Cardiac muscle cell (in vitro differentiated cells and primary cell): ENCODE results near the gene INPP5D. TPM values are rescaled to one million over a fixed set of nuclear protein-coding genes. Genes with fewer than 3 reads are reported as not detected.

Experiments used
- DNase-seq, 2 donors: peaks; one replicate each; pipeline versions ENCODE4 v3.0.0 to v3.0.0-alpha.2; 2010 to 2017; ENCODE audit warnings: low read depth in 1 of 2, low spot score in 1 of 2
- H3K27ac ChIP-seq: fragments of 200-600 bp; sonication (generic); 2 replicates; pipeline ENCODE4 v1.5.1; 2016
- H3K27me3 ChIP-seq: fragments of 200-600 bp; sonication (generic); 2 replicates; pipeline ENCODE4 v1.6.0; 2016; ENCODE audit warnings: control low read depth
- H3K36me3 ChIP-seq: fragments of 200-600 bp; sonication (generic); 2 replicates; pipeline ENCODE4 v1.5.1; 2016; ENCODE audit warnings: control low read depth
- H3K4me1 ChIP-seq: fragments of 200-600 bp; sonication (generic); 2 replicates; pipeline ENCODE4 v1.8.1; 2017; ENCODE audit warnings: low read depth, mild to moderate bottlenecking, mixed run types
- H3K4me3 ChIP-seq: fragments of 200-600 bp; sonication (generic); 2 replicates; pipeline ENCODE4 v1.5.1; 2016; ENCODE audit warnings: mild to moderate bottlenecking
- H3K9me3 ChIP-seq: fragments of 200-600 bp; sonication (generic); 2 replicates; pipeline ENCODE4 v1.5.1; 2017; ENCODE audit warnings: low read depth, mild to moderate bottlenecking, control low read depth
- CTCF ChIP-seq: IDR thresholded peaks from 2 replicates; pipeline ENCODE4 v1.5.1; 2012; ENCODE audit warnings: low read depth, mild to moderate bottlenecking, low read length
- polyA plus RNA-seq: library from polyadenylated mRNA; unstranded; fragments of >200 nt; fragmentation: Nextera tagmentation; extraction: Ambion mirVana; gene quantifications from 2 replicates; pipeline ENCODE4 v1.2.1, GENCODE V29; 2016
- total RNA-seq: library from RNA; depleted of rRNA; stranded (reverse); fragments of >200 nt; gene quantifications from 2 replicates; pipeline ENCODE4 v1.2.3, GENCODE V29; 2016

INPP5D gene
- total and polyA plus RNA-seq, 2 experiments from 2014 or later: 4.5 to 6.8 TPM

DNA sequence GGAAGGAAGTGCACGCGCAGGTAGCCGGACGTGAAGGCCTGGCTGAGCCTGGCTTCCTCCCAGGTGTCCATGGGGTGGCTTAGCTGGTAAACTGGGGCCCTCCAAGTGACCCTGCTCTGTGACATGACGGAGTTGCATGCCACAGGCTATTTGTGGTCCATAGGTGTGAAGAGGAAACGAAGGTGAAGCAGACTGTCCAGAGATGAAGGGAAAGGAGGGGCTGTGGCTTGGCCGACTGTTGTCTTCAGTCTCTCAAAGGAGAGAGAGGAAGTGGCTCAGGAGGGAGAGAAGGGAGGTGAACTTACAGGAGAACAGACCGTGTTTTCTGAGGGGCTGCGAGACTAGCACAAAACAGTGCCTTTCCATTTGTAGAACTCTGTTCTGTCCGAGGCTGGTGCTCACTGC is 19.3 kb downstream of the INPP5D start:
- Histone ChIP-seq H3K36me3 (no peaks in the 10 kb centered on the region), H3K27me3 (no peaks in the 10 kb centered on the region), H3K27ac (no peak overlapping the region), H3K4me3 (no peak overlapping the region), H3K9me3 (no peaks in the 10 kb centered on the region), H3K4me1 (peaks cover 4% of the 10 kb centered on the region)
- TF ChIP-seq CTCF: no peak
- DNase-seq: no peak

DNA sequence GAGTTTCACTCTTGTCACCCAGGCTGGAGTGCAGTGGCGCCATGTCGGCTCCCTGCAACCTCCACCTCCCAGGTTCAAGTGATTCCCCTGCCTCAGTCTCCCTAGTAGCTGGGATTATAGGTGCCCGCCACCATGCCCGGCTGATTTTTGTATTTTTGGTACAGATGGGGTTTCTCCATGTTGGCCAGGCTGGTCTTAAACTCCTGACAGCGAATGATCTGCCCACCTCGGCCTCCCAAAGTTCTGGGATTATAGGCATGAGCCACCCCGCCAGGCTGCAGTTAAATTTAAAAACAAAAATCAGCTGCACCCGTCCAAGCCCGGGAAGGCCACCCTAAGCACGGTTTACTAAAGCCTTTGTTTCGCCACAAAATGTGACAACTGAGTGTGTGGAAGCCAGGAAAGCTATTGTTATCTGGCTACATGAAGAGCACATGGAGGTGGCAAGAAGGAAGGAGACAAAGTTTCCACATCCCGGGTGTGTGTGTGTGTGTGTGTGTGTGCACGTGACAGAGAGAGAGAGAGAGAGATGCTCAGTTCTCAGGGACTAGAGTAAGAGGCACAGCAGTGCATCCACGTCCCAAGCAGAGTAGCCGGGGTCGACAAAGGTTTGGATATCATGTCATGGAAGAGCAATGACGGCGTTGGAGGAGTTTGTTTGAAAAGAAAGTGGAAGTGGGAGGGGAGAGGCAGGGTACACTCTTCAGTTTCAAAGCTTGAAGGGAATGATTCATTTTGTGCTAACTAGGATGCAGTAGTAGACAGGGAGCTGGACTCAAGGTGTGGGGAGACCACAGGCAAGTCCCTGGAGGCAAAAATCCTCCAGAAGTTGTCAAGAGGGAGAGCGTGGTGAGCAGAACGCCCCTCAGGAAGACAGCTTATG is 20.1 kb downstream of the INPP5D start:
- no peak for TF ChIP-seq CTCF
- H3K4me3 ChIP-seq: no peak overlapping the region
- H3K9me3 ChIP-seq: no peaks in the 10 kb centered on the region
- no peaks in the 10 kb centered on the region for H3K36me3 ChIP-seq
- H3K27ac ChIP-seq: no peak overlapping the region
- peaks cover 4% of the 10 kb centered on the region for H3K4me1 ChIP-seq
- DNase-seq: no peak
- H3K27me3 ChIP-seq: no peaks in the 10 kb centered on the region

DNA sequence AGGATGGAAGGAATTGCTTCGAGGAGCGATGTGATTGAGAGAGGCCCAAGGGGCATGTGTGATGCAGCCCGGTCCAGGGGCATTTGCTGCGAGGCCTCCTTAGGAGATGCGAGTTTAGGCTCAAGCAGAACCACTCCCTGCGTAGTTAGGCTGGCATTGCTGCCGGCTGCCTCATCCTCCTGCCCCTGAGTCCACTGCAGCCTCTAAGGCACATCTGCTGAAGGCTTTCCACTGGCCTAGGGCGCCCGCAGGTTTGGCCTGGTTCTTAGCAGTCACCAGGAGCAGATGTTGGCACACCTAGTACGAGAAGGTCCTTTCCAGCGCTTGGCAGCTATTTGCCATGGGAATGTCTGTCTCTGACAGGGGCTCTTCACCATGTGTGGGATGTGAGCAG is 20.7 kb downstream of the INPP5D start:
- H3K4me3 ChIP-seq: no peak overlapping the region
- no peaks in the 10 kb centered on the region for H3K9me3 ChIP-seq
- no peak overlapping the region for H3K27ac ChIP-seq
- TF ChIP-seq CTCF: no peak
- no peaks in the 10 kb centered on the region for H3K27me3 ChIP-seq
- no peaks in the 10 kb centered on the region for H3K36me3 ChIP-seq
- H3K4me1 ChIP-seq: peaks cover under 1% of the 10 kb centered on the region
- DNase-seq: no peak

DNA sequence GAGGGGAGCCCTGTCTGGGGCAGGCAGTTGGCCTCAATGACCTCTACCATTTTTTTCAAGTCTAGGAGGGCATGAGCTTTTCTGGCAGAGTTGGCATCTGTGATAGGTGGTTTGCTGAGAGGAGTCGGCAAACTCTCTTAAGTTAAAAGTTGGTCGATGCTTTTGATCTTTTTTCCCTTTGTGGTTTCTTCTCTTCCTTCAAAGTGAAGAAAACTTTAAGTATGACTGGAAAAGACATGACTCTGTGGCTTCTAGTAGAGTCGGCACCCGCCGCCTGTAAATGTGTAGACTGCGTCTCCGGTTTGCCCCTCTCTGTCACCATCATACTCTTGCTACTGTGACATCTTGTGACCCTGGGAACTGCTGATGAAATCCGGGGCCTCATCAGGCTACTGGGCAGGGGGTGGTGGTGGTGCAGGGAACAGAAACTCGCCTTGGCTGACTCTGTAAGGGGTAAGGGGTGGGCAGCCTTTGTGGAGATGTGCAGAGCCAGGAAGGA is 21.1 kb downstream of the INPP5D start:
- DNase-seq: no peak
- Histone ChIP-seq H3K27ac (no peak overlapping the region), H3K36me3 (no peaks in the 10 kb centered on the region), H3K4me3 (no peak overlapping the region), H3K27me3 (no peaks in the 10 kb centered on the region), H3K4me1 (no peaks in the 10 kb centered on the region), H3K9me3 (no peaks in the 10 kb centered on the region)
- TF ChIP-seq CTCF: no peak

DNA sequence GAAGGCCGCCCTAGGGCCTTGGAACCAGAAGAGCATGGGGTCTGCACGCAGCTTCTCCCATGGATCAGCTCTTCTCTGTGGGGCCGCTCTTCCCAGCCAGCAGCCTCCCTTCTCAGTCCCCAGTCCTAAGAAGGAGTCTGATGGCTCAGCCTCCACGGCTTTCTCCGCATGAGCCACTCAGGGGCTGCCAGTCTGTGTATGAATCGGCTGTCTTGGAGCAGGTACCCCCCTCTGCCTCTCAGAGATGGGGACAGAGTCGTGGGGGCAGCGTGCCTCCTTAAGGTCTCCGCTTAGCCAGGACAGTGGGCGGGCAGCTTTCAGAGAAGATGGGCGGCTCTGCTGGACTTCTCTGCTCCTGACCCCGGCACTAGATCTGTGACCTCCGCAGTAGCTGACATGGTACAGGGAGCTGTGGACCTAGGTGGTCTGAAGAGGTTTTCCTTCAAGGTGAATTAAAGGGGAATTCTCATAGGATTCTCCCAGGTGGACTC is 21.6 kb downstream of the INPP5D start:
- Histone ChIP-seq H3K27ac (no peak overlapping the region), H3K4me1 (no peaks in the 10 kb centered on the region), H3K4me3 (no peak overlapping the region), H3K36me3 (no peaks in the 10 kb centered on the region), H3K9me3 (no peaks in the 10 kb centered on the region), H3K27me3 (no peaks in the 10 kb centered on the region)
- no peak for TF ChIP-seq CTCF
- DNase-seq: no peak
